ENCODE data around the gene ZC3H11A.
"Not testable (repeated sequence)": the region's sequence is repeated elsewhere in the genome, so short reads cannot be mapped to it uniquely, and the experiment has no call there.

The ZC3H11A gene

DNA sequence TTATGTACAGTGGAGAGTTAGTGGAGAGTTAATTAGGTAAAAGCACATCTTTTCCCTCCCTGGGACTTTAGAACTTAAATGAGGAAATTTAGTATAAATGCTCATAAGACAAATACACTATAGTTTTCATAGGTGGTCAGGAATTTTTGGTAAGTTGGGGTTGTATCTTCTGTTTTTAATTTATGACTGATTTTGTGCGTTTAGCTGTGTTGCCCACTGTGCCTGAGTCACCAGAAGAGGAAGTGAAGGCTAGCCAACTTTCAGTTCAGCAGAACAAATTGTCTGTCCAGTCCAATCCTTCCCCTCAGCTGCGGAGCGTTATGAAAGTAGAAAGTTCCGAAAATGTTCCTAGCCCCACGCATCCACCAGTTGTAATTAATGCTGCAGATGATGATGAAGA, 33.8 kb downstream of the ZC3H11A start:
- not testable (repeated sequence) for H2BK15ac ChIP-seq (replicated peaks; ENCODE audit: low read depth); H3K27ac ChIP-seq (ENCODE audit: low read depth, low read length); H3K4me1 ChIP-seq (ENCODE audit: control insufficient read depth, low read depth, low read length); H2BK5ac ChIP-seq (ENCODE audit: low read length); H3K79me2 ChIP-seq (ENCODE audit: control insufficient read depth, insufficient read depth, low read length); H3K18ac ChIP-seq (ENCODE audit: low read length); H3K4ac ChIP-seq (ENCODE audit: low read depth, low read length); H2BK120ac ChIP-seq (ENCODE audit: low read depth, low read length); H3K27me3 ChIP-seq (ENCODE audit: insufficient read depth, low read length, poor library complexity); H3K9ac ChIP-seq (ENCODE audit: low read length); H3K56ac ChIP-seq (ENCODE audit: low read length); H4K5ac ChIP-seq (ENCODE audit: low read length); H4K8ac ChIP-seq (ENCODE audit: low read depth, low read length); H3K79me1 ChIP-seq (ENCODE audit: low read length); H3K23ac ChIP-seq (ENCODE audit: low read length); DNase-seq; H3K4me3 ChIP-seq (ENCODE audit: low read length); H3K4me2 ChIP-seq (ENCODE audit: low read length); H2AK5ac ChIP-seq (ENCODE audit: low read length); H3K36me3 ChIP-seq (ENCODE audit: control insufficient read depth, insufficient read depth, low read length)
- WGBS (ENCODE audit: extremely low coverage, insufficient coverage, low lambda C conversion rate) = no CpG with 5 or more reads among the region's 5 CpGs

DNA sequence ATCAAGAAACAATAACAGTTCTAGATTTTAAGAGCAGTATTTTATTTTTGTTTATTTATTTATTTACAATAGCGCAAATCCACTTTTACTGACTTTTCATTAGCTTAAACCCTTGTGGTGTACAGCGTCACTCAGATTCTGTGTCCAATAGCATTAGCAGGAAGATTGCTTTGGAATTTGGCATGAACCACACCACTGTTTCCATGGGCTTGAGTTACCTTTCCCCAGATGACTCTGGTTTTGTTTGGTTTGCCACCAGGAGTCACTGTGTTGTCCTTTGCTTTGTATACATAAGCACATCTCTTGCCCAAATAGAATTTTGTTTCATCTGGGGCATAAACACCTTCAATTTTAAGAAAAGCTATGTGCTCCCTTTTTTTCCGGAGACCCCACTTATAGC, 40.1 kb downstream of the ZC3H11A start:
- H2BK120ac ChIP-seq (ENCODE audit: low read depth, low read length) = no peak overlapping the region
- no peaks in the 10 kb centered on the region for H3K79me1 ChIP-seq (ENCODE audit: low read length)
- no CpG with 5 or more reads among the region's 3 CpGs for WGBS (ENCODE audit: extremely low coverage, insufficient coverage, low lambda C conversion rate)
- no peak overlapping the region for H3K4ac ChIP-seq (ENCODE audit: low read depth, low read length)
- peak; percentile 23 for DNase-seq
- H3K9ac ChIP-seq (ENCODE audit: low read length) = no peak overlapping the region
- H4K8ac ChIP-seq (ENCODE audit: low read depth, low read length) = no peak overlapping the region
- no peak overlapping the region for H2BK15ac ChIP-seq (replicated peaks; ENCODE audit: low read depth)
- H3K27ac ChIP-seq (ENCODE audit: low read depth, low read length) = no peak overlapping the region
- no peak overlapping the region for H3K56ac ChIP-seq (ENCODE audit: low read length)
- H3K36me3 ChIP-seq (ENCODE audit: control insufficient read depth, insufficient read depth, low read length) = peaks cover 3% of the 10 kb centered on the region
- H3K4me1 ChIP-seq (ENCODE audit: control insufficient read depth, low read depth, low read length) = no peaks in the 10 kb centered on the region
- no peak overlapping the region for H3K18ac ChIP-seq (ENCODE audit: low read length)
- no peak overlapping the region for H2BK5ac ChIP-seq (ENCODE audit: low read length)
- no peak overlapping the region for H4K5ac ChIP-seq (ENCODE audit: low read length)
- no peak overlapping the region for H3K23ac ChIP-seq (ENCODE audit: low read length)
- H3K4me2 ChIP-seq (ENCODE audit: low read length) = no peak overlapping the region
- no peaks in the 10 kb centered on the region for H3K27me3 ChIP-seq (ENCODE audit: insufficient read depth, low read length, poor library complexity)
- no peak overlapping the region for H3K4me3 ChIP-seq (ENCODE audit: low read length)
- H3K79me2 ChIP-seq (ENCODE audit: control insufficient read depth, insufficient read depth, low read length) = no peaks in the 10 kb centered on the region
- H2AK5ac ChIP-seq (ENCODE audit: low read length) = no peak overlapping the region

DNA sequence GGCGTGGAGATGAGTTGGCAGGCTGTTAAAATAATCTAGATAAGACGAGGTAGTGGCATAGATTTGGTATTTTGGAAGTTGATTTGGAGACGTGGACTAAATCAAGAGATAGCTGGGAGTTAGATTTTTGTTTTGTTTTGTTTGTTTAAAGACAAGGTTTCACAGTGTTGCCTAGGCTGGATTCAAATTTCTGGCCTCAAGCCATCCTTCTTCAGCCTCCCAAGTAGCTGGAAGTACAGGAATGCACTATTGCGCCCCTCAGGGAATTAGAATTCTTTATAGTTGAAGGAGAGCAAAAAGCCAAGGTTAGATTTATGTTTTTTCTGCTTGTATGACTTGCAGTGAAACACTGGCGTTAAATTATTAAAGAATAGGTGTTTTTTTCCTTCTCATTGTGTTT, 43.7 kb downstream of the ZC3H11A start:
- Histone ChIP-seq H3K36me3 (ENCODE audit: control insufficient read depth, insufficient read depth, low read length) (peaks cover 4% of the 10 kb centered on the region), H2AK5ac (ENCODE audit: low read length) (no peak overlapping the region), H3K4me2 (ENCODE audit: low read length) (no peak overlapping the region), H4K8ac (ENCODE audit: low read depth, low read length) (no peak overlapping the region), H4K5ac (ENCODE audit: low read length) (no peak overlapping the region), H3K27me3 (ENCODE audit: insufficient read depth, low read length, poor library complexity) (no peaks in the 10 kb centered on the region), H3K56ac (ENCODE audit: low read length) (no peak overlapping the region), H3K27ac (ENCODE audit: low read depth, low read length) (no peak overlapping the region), H3K4me3 (ENCODE audit: low read length) (no peak overlapping the region), H2BK15ac (replicated peaks; ENCODE audit: low read depth) (no peak overlapping the region), H3K79me1 (ENCODE audit: low read length) (no peaks in the 10 kb centered on the region), H2BK5ac (ENCODE audit: low read length) (no peak overlapping the region), H3K4ac (ENCODE audit: low read depth, low read length) (no peak overlapping the region), H2BK120ac (ENCODE audit: low read depth, low read length) (no peak overlapping the region), H3K18ac (ENCODE audit: low read length) (no peak overlapping the region), H3K9ac (ENCODE audit: low read length) (no peak overlapping the region), H3K23ac (ENCODE audit: low read length) (no peak overlapping the region), H3K4me1 (ENCODE audit: control insufficient read depth, low read depth, low read length) (no peaks in the 10 kb centered on the region), H3K79me2 (ENCODE audit: control insufficient read depth, insufficient read depth, low read length) (no peaks in the 10 kb centered on the region)
- DNase-seq = peak; percentile 11
- 100% methylated on average over 2 of the region's 5 CpGs for WGBS (ENCODE audit: extremely low coverage, insufficient coverage, low lambda C conversion rate)

DNA sequence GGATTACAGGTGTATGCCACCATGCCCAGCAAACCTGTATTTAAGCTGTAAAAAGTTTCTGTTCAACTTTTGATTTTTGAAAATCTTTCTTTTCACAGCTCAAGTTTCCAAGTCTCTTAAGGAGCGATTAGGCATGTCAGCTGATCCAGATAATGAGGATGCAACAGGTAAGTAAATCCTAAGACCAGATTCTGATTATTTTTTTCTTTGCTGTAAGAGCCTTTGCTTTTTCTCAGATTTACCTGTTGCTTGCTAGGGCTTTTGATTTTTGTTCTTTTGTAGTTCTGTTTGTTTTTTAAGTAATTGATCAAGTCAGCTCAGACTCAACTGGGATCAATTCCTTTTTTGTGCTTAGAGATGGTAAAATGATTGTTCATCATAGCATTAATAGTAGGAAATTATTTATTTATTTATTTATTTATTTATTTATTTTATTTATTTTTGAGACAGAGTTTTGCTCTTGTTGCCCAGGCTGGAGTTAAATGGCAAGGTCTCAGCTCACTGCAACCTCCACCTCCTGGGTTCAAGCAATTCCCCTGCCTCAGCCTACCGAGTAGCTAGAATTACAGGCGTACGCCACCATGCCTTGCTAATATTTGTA, 44.9 kb downstream of the ZC3H11A start:
- Histone ChIP-seq H3K18ac (ENCODE audit: low read length) (no peak overlapping the region), H3K79me1 (ENCODE audit: low read length) (no peaks in the 10 kb centered on the region), H2BK5ac (ENCODE audit: low read length) (no peak overlapping the region), H3K4me2 (ENCODE audit: low read length) (no peak overlapping the region), H3K56ac (ENCODE audit: low read length) (no peak overlapping the region), H3K27ac (ENCODE audit: low read depth, low read length) (no peak overlapping the region), H3K36me3 (ENCODE audit: control insufficient read depth, insufficient read depth, low read length) (peaks cover 4% of the 10 kb centered on the region), H4K5ac (ENCODE audit: low read length) (no peak overlapping the region), H3K27me3 (ENCODE audit: insufficient read depth, low read length, poor library complexity) (no peaks in the 10 kb centered on the region), H3K4me3 (ENCODE audit: low read length) (no peak overlapping the region), H3K23ac (ENCODE audit: low read length) (no peak overlapping the region), H3K4ac (ENCODE audit: low read depth, low read length) (no peak overlapping the region), H3K79me2 (ENCODE audit: control insufficient read depth, insufficient read depth, low read length) (no peaks in the 10 kb centered on the region), H2BK120ac (ENCODE audit: low read depth, low read length) (no peak overlapping the region), H2AK5ac (ENCODE audit: low read length) (no peak overlapping the region), H3K4me1 (ENCODE audit: control insufficient read depth, low read depth, low read length) (no peaks in the 10 kb centered on the region), H2BK15ac (replicated peaks; ENCODE audit: low read depth) (no peak overlapping the region), H4K8ac (ENCODE audit: low read depth, low read length) (no peak overlapping the region), H3K9ac (ENCODE audit: low read length) (no peak overlapping the region)
- no peak for DNase-seq
- no CpG with 5 or more reads among the region's 4 CpGs for WGBS (ENCODE audit: extremely low coverage, insufficient coverage, low lambda C conversion rate)

DNA sequence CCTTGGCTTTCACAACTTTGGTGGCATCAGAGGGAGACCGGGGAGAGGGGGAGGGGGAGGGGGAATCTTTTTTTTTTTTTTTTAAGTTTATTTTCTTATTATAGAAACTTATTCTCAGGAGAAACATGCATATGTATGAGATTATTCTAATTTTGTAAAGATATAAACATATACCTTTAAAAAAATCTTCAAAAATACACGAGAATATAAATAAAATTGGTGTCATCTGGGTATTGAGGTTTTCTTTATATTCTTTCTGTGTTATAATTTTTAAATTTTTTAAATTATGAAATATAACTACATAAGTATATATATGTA, 47.1 kb downstream of the ZC3H11A start:
- Histone ChIP-seq H3K23ac (ENCODE audit: low read length) (no peak overlapping the region), H2AK5ac (ENCODE audit: low read length) (no peak overlapping the region), H3K79me2 (ENCODE audit: control insufficient read depth, insufficient read depth, low read length) (no peaks in the 10 kb centered on the region), H4K5ac (ENCODE audit: low read length) (no peak overlapping the region), H2BK15ac (replicated peaks; ENCODE audit: low read depth) (no peak overlapping the region), H2BK5ac (ENCODE audit: low read length) (no peak overlapping the region), H3K36me3 (ENCODE audit: control insufficient read depth, insufficient read depth, low read length) (peaks cover 6% of the 10 kb centered on the region), H3K4me2 (ENCODE audit: low read length) (no peak overlapping the region), H3K4ac (ENCODE audit: low read depth, low read length) (no peak overlapping the region), H3K4me3 (ENCODE audit: low read length) (no peak overlapping the region), H3K56ac (ENCODE audit: low read length) (no peak overlapping the region), H2BK120ac (ENCODE audit: low read depth, low read length) (no peak overlapping the region), H4K8ac (ENCODE audit: low read depth, low read length) (no peak overlapping the region), H3K4me1 (ENCODE audit: control insufficient read depth, low read depth, low read length) (no peaks in the 10 kb centered on the region), H3K79me1 (ENCODE audit: low read length) (no peaks in the 10 kb centered on the region), H3K27me3 (ENCODE audit: insufficient read depth, low read length, poor library complexity) (no peaks in the 10 kb centered on the region), H3K9ac (ENCODE audit: low read length) (no peak overlapping the region), H3K27ac (ENCODE audit: low read depth, low read length) (no peak overlapping the region), H3K18ac (ENCODE audit: low read length) (no peak overlapping the region)
- no peak for DNase-seq
- WGBS (ENCODE audit: extremely low coverage, insufficient coverage, low lambda C conversion rate) = no CpG with 5 or more reads among the region's 2 CpGs

DNA sequence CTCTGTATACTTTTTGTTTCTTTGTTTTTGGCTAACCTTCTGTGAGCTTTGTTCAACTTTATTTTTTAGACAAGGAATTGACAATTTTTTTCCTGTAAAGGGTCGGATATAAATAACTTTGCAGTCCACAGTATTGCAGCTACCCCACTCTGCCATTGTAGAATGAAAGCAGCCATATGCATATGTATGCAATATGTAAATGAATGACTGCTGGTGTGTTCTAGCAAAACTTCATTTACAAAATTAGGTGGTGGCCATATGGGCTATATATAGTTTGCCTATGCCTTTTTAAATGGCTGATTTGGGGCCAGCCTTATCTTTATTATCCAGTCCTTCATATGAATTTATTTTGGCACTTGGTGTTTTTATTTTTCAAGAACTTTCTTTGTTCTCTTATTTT, 48.0 kb downstream of the ZC3H11A start:
- no peak overlapping the region for H2BK15ac ChIP-seq (replicated peaks; ENCODE audit: low read depth)
- peaks cover 5% of the 10 kb centered on the region for H3K36me3 ChIP-seq (ENCODE audit: control insufficient read depth, insufficient read depth, low read length)
- H3K4me3 ChIP-seq (ENCODE audit: low read length) = no peak overlapping the region
- no peak overlapping the region for H3K9ac ChIP-seq (ENCODE audit: low read length)
- no peak for DNase-seq
- no peaks in the 10 kb centered on the region for H3K4me1 ChIP-seq (ENCODE audit: control insufficient read depth, low read depth, low read length)
- no peak overlapping the region for H3K56ac ChIP-seq (ENCODE audit: low read length)
- H3K27ac ChIP-seq (ENCODE audit: low read depth, low read length) = no peak overlapping the region
- no peak overlapping the region for H2BK5ac ChIP-seq (ENCODE audit: low read length)
- no peaks in the 10 kb centered on the region for H3K79me1 ChIP-seq (ENCODE audit: low read length)
- H3K27me3 ChIP-seq (ENCODE audit: insufficient read depth, low read length, poor library complexity) = no peaks in the 10 kb centered on the region
- H3K18ac ChIP-seq (ENCODE audit: low read length) = no peak overlapping the region
- H4K8ac ChIP-seq (ENCODE audit: low read depth, low read length) = no peak overlapping the region
- H3K79me2 ChIP-seq (ENCODE audit: control insufficient read depth, insufficient read depth, low read length) = no peaks in the 10 kb centered on the region
- no peak overlapping the region for H4K5ac ChIP-seq (ENCODE audit: low read length)
- H3K23ac ChIP-seq (ENCODE audit: low read length) = no peak overlapping the region
- H2BK120ac ChIP-seq (ENCODE audit: low read depth, low read length) = no peak overlapping the region
- no CpG with 5 or more reads among the region's 1 CpG for WGBS (ENCODE audit: extremely low coverage, insufficient coverage, low lambda C conversion rate)
- H3K4ac ChIP-seq (ENCODE audit: low read depth, low read length) = no peak overlapping the region
- no peak overlapping the region for H2AK5ac ChIP-seq (ENCODE audit: low read length)
- H3K4me2 ChIP-seq (ENCODE audit: low read length) = no peak overlapping the region
